Vagina (tissue), 2 donors: Measurements from ENCODE around the gene CRLF1. TPM values are rescaled to one million over a fixed set of nuclear protein-coding genes. Genes with fewer than 3 reads are reported as not detected.
A peak's percentile ranks its signal among the peaks of the same experiment; 100 is the strongest.

Experiments used
- DNase-seq, 2 donors: peaks; one replicate each; pipeline ENCODE4 v3.0.0-alpha.2; 2017; ENCODE audit errors: extremely low spot score in 2 of 2
- H3K27ac ChIP-seq: fragments of 200-600 bp; sonication (generic); one replicate; pipeline ENCODE4 v1.5.1; 2019
- H3K27me3 ChIP-seq: fragments of 200-600 bp; sonication (generic); one replicate; pipeline ENCODE4 v1.5.1; 2019
- H3K36me3 ChIP-seq, 2 donors: fragments of 200-600 bp; sonication (generic); one replicate each; pipeline ENCODE4 v1.5.1; 2017 to 2019
- H3K4me1 ChIP-seq: fragments of 200-600 bp; sonication (generic); one replicate; pipeline ENCODE4 v1.5.1; 2019
- H3K4me3 ChIP-seq, 2 donors: fragments of 200-600 bp; sonication (generic); 1 replicate in 1 of 2; 2 replicates in 1 of 2; pipeline ENCODE4 v1.5.1; 2016 to 2019
- H3K9me3 ChIP-seq: fragments of 200-600 bp; sonication (generic); one replicate; pipeline ENCODE4 v1.5.1; 2019
- CTCF ChIP-seq, 3 experiments: fragments of 450-650 bp in 2 of 3; fragments of 200-600 bp in 1 of 3; sonication (generic) in 1 of 3; IDR thresholded peaks; one replicate each; pipeline ENCODE4 v1.5.1; 2017 to 2019; ENCODE audit warnings: antibody characterized with exemption in 3 of 3, mild to moderate bottlenecking in 2 of 3, moderate library complexity in 2 of 3
- POLR2A ChIP-seq, 2 donors: fragments of 450-650 bp; IDR thresholded peaks; one replicate each; pipeline ENCODE4 v1.6.1; 2017; ENCODE audit warnings: antibody characterized with exemption in 2 of 2, mild to moderate bottlenecking in 2 of 2, moderate library complexity in 2 of 2
- POLR2AphosphoS5 ChIP-seq, 2 donors: sonication (generic); formaldehyde crosslinking; IDR thresholded peaks; one replicate each; pipeline ENCODE4 v1.9.0; 2017; ENCODE audit warnings: antibody characterized with exemption in 2 of 2, mild to moderate bottlenecking in 2 of 2, low read depth in 1 of 2; ENCODE audit not compliant: insufficient read depth in 1 of 2
- intact Hi-C: fragments of 100-400 bp; cut with DNase I; formaldehyde crosslinking; loops from one replicate; pipeline ENCODE4 v1.15.1; 2023
- total RNA-seq: library from RNA; depleted of rRNA; stranded (reverse); fragments of >200 nt; gene quantifications from one replicate; pipeline ENCODE4 v1.2.3, GENCODE V29; 2016

Gene CRLF1
- total RNA-seq, 1 donor from 2014 or later: 15.2 TPM

GRCh38 chr19:18605546-18606280, 886 bp downstream of the CRLF1 start:
- H3K27ac ChIP-seq: no peak overlapping the region
- intact Hi-C loops: no loop called here
- peaks cover 4% of the 10 kb centered on the region for H3K27me3 ChIP-seq
- TF ChIP-seq POLR2A (IDR thresholded peaks at IDR 0.05) (no peak), CTCF (IDR thresholded peaks at IDR 0.05) (no peak), POLR2AphosphoS5 (IDR thresholded peaks at IDR 0.05; ENCODE audit: insufficient read depth in 1 of 2, low read depth in 1 of 2) (no peak)
- peaks cover 17% of the 10 kb centered on the region for H3K4me1 ChIP-seq
- DNase-seq: no peak
- H3K36me3 ChIP-seq: no peaks in the 10 kb centered on the region
- H3K9me3 ChIP-seq: no peaks in the 10 kb centered on the region
- H3K4me3 ChIP-seq: peak overlapping the region; percentile 11 to 29

- Histone ChIP-seq H3K36me3 (no peaks in the 10 kb centered on the region), H3K4me1 (peaks cover 14% of the 10 kb centered on the region), H3K9me3 (no peaks in the 10 kb centered on the region), H3K27ac (no peak overlapping the region), H3K4me3 (no peak overlapping the region), H3K27me3 (no peaks in the 10 kb centered on the region)
- intact Hi-C loops: no loop called here
- TF ChIP-seq POLR2AphosphoS5 (IDR thresholded peaks at IDR 0.05; ENCODE audit: insufficient read depth in 1 of 2, low read depth in 1 of 2) (no peak), CTCF (IDR thresholded peaks at IDR 0.05) (no peak), POLR2A (IDR thresholded peaks at IDR 0.05) (no peak)
- DNase-seq: no peak
These were observed 1.4 kb downstream of the CRLF1 start for GRCh38 chr19:18605196-18605545.

GRCh38 chr19:18604820-18605159, 1.8 kb downstream of the CRLF1 start:
- H3K9me3 ChIP-seq: no peaks in the 10 kb centered on the region
- intact Hi-C loops: no loop called here

GRCh38 chr19:18603958-18604819, 2.4 kb downstream of the CRLF1 start:
- intact Hi-C loops: no loop called here
- H3K27ac ChIP-seq: no peak overlapping the region
- TF ChIP-seq POLR2AphosphoS5 (IDR thresholded peaks at IDR 0.05; ENCODE audit: insufficient read depth in 1 of 2, low read depth in 1 of 2) (no peak), POLR2A (IDR thresholded peaks at IDR 0.05) (no peak), CTCF (IDR thresholded peaks at IDR 0.05) (no peak)
- peaks cover 14% of the 10 kb centered on the region for H3K4me1 ChIP-seq
- H3K4me3 ChIP-seq: no peak overlapping the region
- no peaks in the 10 kb centered on the region for H3K27me3 ChIP-seq
- no peaks in the 10 kb centered on the region for H3K36me3 ChIP-seq
- DNase-seq: no peak
- H3K9me3 ChIP-seq: no peaks in the 10 kb centered on the region

More at GRCh38 chr19:18604820-18605159, 1.8 kb downstream of the CRLF1 start:
- no peak overlapping the region for H3K27ac ChIP-seq
- H3K4me3 ChIP-seq: no peak overlapping the region
- H3K27me3 ChIP-seq: no peaks in the 10 kb centered on the region
- peaks cover 14% of the 10 kb centered on the region for H3K4me1 ChIP-seq
- no peak for DNase-seq
- H3K36me3 ChIP-seq: no peaks in the 10 kb centered on the region
- TF ChIP-seq POLR2AphosphoS5 (IDR thresholded peaks at IDR 0.05; ENCODE audit: insufficient read depth in 1 of 2, low read depth in 1 of 2) (no peak), POLR2A (IDR thresholded peaks at IDR 0.05) (no peak), CTCF (IDR thresholded peaks at IDR 0.05) (no peak)
